Ovary (tissue), 3 donors: ENCODE data around the gene P4HA1.

Experiments
- CTCF ChIP-seq, 3 donors: fragments of 450-650 bp in 2 of 3; fragments of 200-600 bp in 1 of 3; IDR thresholded peaks; one replicate each; pipeline versions ENCODE4 v1.5.1 to v1.8.0; 2016 to 2022; ENCODE audit warnings: antibody characterized with exemption in 3 of 3, mild to moderate bottlenecking in 1 of 3
- EP300 ChIP-seq: sonication (generic); formaldehyde crosslinking; IDR thresholded peaks from one replicate; pipeline ENCODE4 v1.6.1; 2017; ENCODE audit warnings: antibody characterized with exemption
- POLR2A ChIP-seq: fragments of 450-650 bp; IDR thresholded peaks from one replicate; pipeline ENCODE4 v1.6.1; 2017; ENCODE audit warnings: antibody characterized with exemption, mild to moderate bottlenecking, moderate library complexity
- donor health status: DM: no; HTN: no; CAD: no.

- no peak for TF ChIP-seq CTCF (IDR thresholded peaks at IDR 0.05)
- TF ChIP-seq POLR2A, result no peak
- no peak for TF ChIP-seq EP300
These were observed 13.7 kb upstream of the P4HA1 start, which contains the start of gene NUDT13 for GRCh38 chr10:73110345-73110849.
